Central memory CD8-positive, alpha-beta T cell (primary cell): Measurements from ENCODE around the gene C1orf174.

ENCODE experiments used
- ATAC-seq: fragments of 150-1000 bp; cut with Tn5 transposase; replicated peaks from 2 replicates; pipeline ENCODE4 v1.10.0; 2022; ENCODE audit warnings: mild to moderate bottlenecking, moderate FRiP score, moderate number of reproducible peaks; ENCODE audit not compliant: poor library complexity, severe bottlenecking; ENCODE audit errors: extremely low read depth
- DNase-seq, 2 donors: peaks; one replicate each; pipeline ENCODE4 v3.0.0; 2021; ENCODE audit warnings: low spot score in 2 of 2
- H3K27ac Mint-ChIP-seq: one replicate; pipeline ENCODE4 v1.8.0; 2022; ENCODE audit warnings: low read depth, mild to moderate bottlenecking, moderate library complexity, mixed read lengths
- H3K27me3 Mint-ChIP-seq: one replicate; pipeline ENCODE4 v1.8.0; 2022; ENCODE audit warnings: mixed read lengths
- H3K36me3 Mint-ChIP-seq: one replicate; pipeline ENCODE4 v1.8.0; 2022; ENCODE audit warnings: mild to moderate bottlenecking, moderate library complexity, mixed read lengths; ENCODE audit not compliant: insufficient read depth
- H3K4me1 Mint-ChIP-seq: one replicate; pipeline ENCODE4 v1.8.0; 2022; ENCODE audit warnings: mixed read lengths
- H3K4me3 Mint-ChIP-seq: one replicate; pipeline ENCODE4 v1.8.0; 2022; ENCODE audit warnings: mild to moderate bottlenecking, moderate library complexity, mixed read lengths
- H3K9me3 Mint-ChIP-seq: one replicate; pipeline ENCODE4 v1.8.0; 2022; ENCODE audit warnings: mixed read lengths

The C1orf174 gene

GRCh38 chr1:3881193-3881480 is 18.9 kb downstream of the C1orf174 start:
- ATAC-seq, result no peak
- Mint-ChIP-seq H3K27ac (no peak overlapping the region), H3K4me1 (no peaks in the 10 kb centered on the region), H3K9me3 (no peaks in the 10 kb centered on the region), H3K27me3 (no peaks in the 10 kb centered on the region), H3K36me3 (peaks cover 19% of the 10 kb centered on the region), H3K4me3 (no peak overlapping the region)
- DNase-seq, result no peak

- Mint-ChIP-seq H3K36me3 (peaks cover 17% of the 10 kb centered on the region), H3K4me1 (no peaks in the 10 kb centered on the region), H3K9me3 (no peaks in the 10 kb centered on the region), H3K27ac (no peak overlapping the region), H3K4me3 (no peak overlapping the region), H3K27me3 (no peaks in the 10 kb centered on the region)
- DNase-seq, result no peak
- no peak for ATAC-seq
These were observed 19.5 kb downstream of the C1orf174 start for GRCh38 chr1:3880429-3881192.

- no peak overlapping the region for H3K4me3 Mint-ChIP-seq
- peaks cover 18% of the 10 kb centered on the region for H3K36me3 Mint-ChIP-seq
- no peak overlapping the region for H3K27ac Mint-ChIP-seq
- H3K4me1 Mint-ChIP-seq, result no peaks in the 10 kb centered on the region
- no peaks in the 10 kb centered on the region for H3K9me3 Mint-ChIP-seq
- no peaks in the 10 kb centered on the region for H3K27me3 Mint-ChIP-seq
- DNase-seq (no peak), ATAC-seq (no peak)
These were observed 20.2 kb downstream of the C1orf174 start for GRCh38 chr1:3879787-3880428.

GRCh38 chr1:3879099-3879498 is 21.0 kb downstream of the C1orf174 start:
- H3K36me3 Mint-ChIP-seq, result peaks cover 15% of the 10 kb centered on the region
- H3K9me3 Mint-ChIP-seq, result no peaks in the 10 kb centered on the region
- ATAC-seq (no peak), DNase-seq (no peak)
- no peaks in the 10 kb centered on the region for H3K4me1 Mint-ChIP-seq
- no peak overlapping the region for H3K27ac Mint-ChIP-seq
- H3K27me3 Mint-ChIP-seq, result no peaks in the 10 kb centered on the region
- H3K4me3 Mint-ChIP-seq, result no peak overlapping the region

GRCh38 chr1:3876716-3877115 is 23.4 kb downstream of the C1orf174 start:
- no peak for ATAC-seq
- Mint-ChIP-seq H3K9me3 (no peaks in the 10 kb centered on the region), H3K4me3 (no peak overlapping the region), H3K36me3 (peaks cover 14% of the 10 kb centered on the region), H3K4me1 (no peaks in the 10 kb centered on the region), H3K27me3 (no peaks in the 10 kb centered on the region), H3K27ac (no peak overlapping the region)
- no peak for DNase-seq

GRCh38 chr1:3874736-3875135 is 25.3 kb downstream of the C1orf174 start:
- peaks cover 14% of the 10 kb centered on the region for H3K36me3 Mint-ChIP-seq
- no peaks in the 10 kb centered on the region for H3K9me3 Mint-ChIP-seq
- no peak overlapping the region for H3K27ac Mint-ChIP-seq
- no peak overlapping the region for H3K4me3 Mint-ChIP-seq
- ATAC-seq (no peak), DNase-seq (no peak)
- H3K4me1 Mint-ChIP-seq, result no peaks in the 10 kb centered on the region
- H3K27me3 Mint-ChIP-seq, result no peaks in the 10 kb centered on the region

GRCh38 chr1:3872546-3872945 is 27.5 kb downstream of the C1orf174 start:
- peaks cover 19% of the 10 kb centered on the region for H3K36me3 Mint-ChIP-seq
- no peak overlapping the region for H3K4me3 Mint-ChIP-seq
- H3K27ac Mint-ChIP-seq, result no peak overlapping the region

GRCh38 chr1:3871451-3871805 is 28.6 kb downstream of the C1orf174 start:
- Mint-ChIP-seq H3K4me3 (no peak overlapping the region), H3K27ac (no peak overlapping the region), H3K27me3 (no peaks in the 10 kb centered on the region), H3K9me3 (no peaks in the 10 kb centered on the region), H3K36me3 (peaks cover 24% of the 10 kb centered on the region), H3K4me1 (peaks cover 6% of the 10 kb centered on the region)
- ATAC-seq (no peak), DNase-seq (no peak)

More at GRCh38 chr1:3872546-3872945, 27.5 kb downstream of the C1orf174 start:
- H3K4me1 Mint-ChIP-seq, result peaks cover 6% of the 10 kb centered on the region
- H3K27me3 Mint-ChIP-seq, result no peaks in the 10 kb centered on the region
- ATAC-seq, result no peak
- no peaks in the 10 kb centered on the region for H3K9me3 Mint-ChIP-seq
- DNase-seq, result no peak

GRCh38 chr1:3869751-3870301 is 30.2 kb downstream of the C1orf174 start:
- Mint-ChIP-seq H3K36me3 (peaks cover 17% of the 10 kb centered on the region), H3K27me3 (no peaks in the 10 kb centered on the region), H3K9me3 (no peaks in the 10 kb centered on the region), H3K4me3 (no peak overlapping the region), H3K4me1 (peaks cover 12% of the 10 kb centered on the region), H3K27ac (no peak overlapping the region)
- no peak for ATAC-seq
- DNase-seq, result no peak

GRCh38 chr1:3868464-3869006 is 31.5 kb downstream of the C1orf174 start:
- Mint-ChIP-seq H3K27ac (peak overlapping the region; percentile 57), H3K4me1 (peaks cover 13% of the 10 kb centered on the region), H3K27me3 (no peaks in the 10 kb centered on the region), H3K36me3 (peaks cover 15% of the 10 kb centered on the region), H3K4me3 (no peak overlapping the region), H3K9me3 (no peaks in the 10 kb centered on the region)
- no peak for DNase-seq
- no peak for ATAC-seq

GRCh38 chr1:3865606-3866160 is 34.4 kb downstream of the C1orf174 start:
- ATAC-seq (no peak), DNase-seq (no peak)
- H3K27me3 Mint-ChIP-seq, result no peaks in the 10 kb centered on the region
- no peak overlapping the region for H3K4me3 Mint-ChIP-seq
- H3K4me1 Mint-ChIP-seq, result peaks cover 13% of the 10 kb centered on the region
- H3K27ac Mint-ChIP-seq, result no peak overlapping the region
- H3K9me3 Mint-ChIP-seq, result no peaks in the 10 kb centered on the region
- peaks cover 12% of the 10 kb centered on the region for H3K36me3 Mint-ChIP-seq

- no peaks in the 10 kb centered on the region for H3K9me3 Mint-ChIP-seq
- H3K27me3 Mint-ChIP-seq, result no peaks in the 10 kb centered on the region
- H3K27ac Mint-ChIP-seq, result no peak overlapping the region
- peaks cover 15% of the 10 kb centered on the region for H3K4me1 Mint-ChIP-seq
- H3K4me3 Mint-ChIP-seq, result no peak overlapping the region
- DNase-seq, result no peak
- H3K36me3 Mint-ChIP-seq, result peaks cover 12% of the 10 kb centered on the region
- no peak for ATAC-seq
These were observed 35.2 kb downstream of the C1orf174 start for GRCh38 chr1:3864884-3865283.
